Muscle of leg (tissue), 11 donors: ENCODE measurements around the gene ANO2. TPM values are rescaled to one million over a fixed set of nuclear protein-coding genes. Genes with fewer than 3 reads are reported as not detected.

Source experiments
- DNase-seq: peaks from one replicate; pipeline ENCODE4 v3.0.0; 2013
- H3K27ac ChIP-seq: one replicate; pipeline ENCODE4 v1.5.1; 2013; ENCODE audit warnings: mild to moderate bottlenecking, low read length, control low read depth
- H3K27me3 ChIP-seq: one replicate; pipeline ENCODE4 v1.6.1; 2013; ENCODE audit warnings: low read length; ENCODE audit not compliant: control insufficient read depth, insufficient read depth
- H3K36me3 ChIP-seq: one replicate; pipeline ENCODE4 v1.6.1; 2013; ENCODE audit warnings: low read length; ENCODE audit not compliant: control insufficient read depth, insufficient read depth
- H3K4me1 ChIP-seq: one replicate; pipeline ENCODE4 v1.6.1; 2013; ENCODE audit warnings: low read length; ENCODE audit not compliant: control insufficient read depth, insufficient read depth
- H3K4me3 ChIP-seq: one replicate; pipeline ENCODE4 v1.5.1; 2013; ENCODE audit warnings: low read length, control low read depth
- H3K9me3 ChIP-seq: replicated peaks from 2 replicates; pipeline ENCODE4 v1.6.1; 2013; ENCODE audit warnings: low read depth, low read length; ENCODE audit not compliant: control insufficient read depth
- WGBS: methylation state at CpG from one replicate; pipeline ENCODE4 v1.1.5; 2013; ENCODE audit warnings: missing lambda C conversion rate; ENCODE audit not compliant: insufficient coverage; 5-methylcytosine and 5-hydroxymethylcytosine counted together
- polyA plus RNA-seq, 8 donors: library from polyadenylated mRNA; unstranded; fragments of 120-200 nt; gene quantifications; one replicate each; pipeline versions ENCODE4 v1.2.1 to v1.2.3, GENCODE V29; 2013; ENCODE audit warnings: inconsistent platforms in 1 of 8, low replicate concordance in 1 of 8; ENCODE audit not compliant: insufficient read length in 8 of 8, insufficient read depth in 1 of 8
- total RNA-seq: library from RNA; stranded (reverse); fragments of 120-200 nt; gene quantifications from one replicate; pipeline ENCODE4 v1.2.4, GENCODE V29; 2013

ANO2 gene
- total and polyA plus RNA-seq, 9 donors = 2.5 to 5.9 (median 3.5) TPM

DNA sequence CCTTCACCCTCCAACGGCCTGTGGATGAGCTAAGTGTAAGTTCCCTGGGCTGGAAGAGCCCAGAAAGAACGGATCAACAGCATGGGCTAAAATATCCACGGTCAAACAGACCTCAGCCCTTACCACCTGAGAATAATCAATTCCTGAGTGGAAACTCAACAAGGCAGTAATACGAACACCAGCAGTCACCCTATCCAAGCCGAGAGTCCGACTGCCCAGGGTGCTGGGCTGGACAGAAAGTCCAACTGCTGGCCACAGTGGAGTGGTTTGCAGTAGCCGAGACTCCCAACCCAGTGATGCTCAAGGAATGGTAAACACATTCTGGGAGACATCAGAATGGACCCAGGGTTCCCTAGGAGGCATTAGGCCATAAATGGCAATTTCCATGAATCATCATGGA lies 36.8 kb downstream of the ANO2 start:
- DNase-seq = no peak
- Histone ChIP-seq H3K9me3 (no peaks in the 10 kb centered on the region), H3K36me3 (no peaks in the 10 kb centered on the region), H3K4me1 (no peaks in the 10 kb centered on the region), H3K4me3 (no peak overlapping the region), H3K27ac (no peak overlapping the region), H3K27me3 (peaks cover 12% of the 10 kb centered on the region)
- WGBS = 73% methylated on average over 4 of the region's 7 CpGs

- H3K9me3 ChIP-seq = no peaks in the 10 kb centered on the region
- no peaks in the 10 kb centered on the region for H3K4me1 ChIP-seq
- no peak overlapping the region for H3K27ac ChIP-seq
- WGBS = 75% methylated on average over 9 of the region's 10 CpGs
- H3K27me3 ChIP-seq = peaks cover 12% of the 10 kb centered on the region
- H3K4me3 ChIP-seq = no peak overlapping the region
- DNase-seq = no peak
- H3K36me3 ChIP-seq = no peaks in the 10 kb centered on the region
Observed at GRCh38 chr12:5907807-5908206, 37.3 kb downstream of the ANO2 start.

DNA sequence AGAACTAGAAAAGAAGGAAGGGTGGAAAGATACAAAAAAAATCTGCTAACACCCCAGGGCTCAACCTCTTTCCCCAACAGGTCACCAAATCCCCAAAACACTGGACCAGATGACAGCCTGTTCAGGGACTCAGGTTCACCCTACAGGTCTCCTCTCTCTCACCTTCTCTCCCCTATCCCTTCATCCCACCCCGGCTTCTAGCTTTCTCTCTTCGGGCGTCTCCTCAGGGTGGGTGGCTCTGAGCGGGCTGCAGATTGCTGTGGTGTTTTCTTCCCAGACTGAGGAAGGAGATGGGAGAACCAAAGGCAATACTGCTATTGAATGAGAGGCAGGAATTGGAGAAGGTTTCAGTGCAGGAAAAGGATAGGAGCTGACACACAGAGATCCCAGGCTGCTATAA lies 39.3 kb downstream of the ANO2 start:
- Histone ChIP-seq H3K27ac (no peak overlapping the region), H3K4me3 (no peak overlapping the region), H3K9me3 (no peaks in the 10 kb centered on the region), H3K4me1 (peaks cover 7% of the 10 kb centered on the region), H3K36me3 (no peaks in the 10 kb centered on the region), H3K27me3 (peaks cover 4% of the 10 kb centered on the region)
- no peak for DNase-seq
- WGBS = 80% methylated on average over 1 of the region's 4 CpGs

DNA sequence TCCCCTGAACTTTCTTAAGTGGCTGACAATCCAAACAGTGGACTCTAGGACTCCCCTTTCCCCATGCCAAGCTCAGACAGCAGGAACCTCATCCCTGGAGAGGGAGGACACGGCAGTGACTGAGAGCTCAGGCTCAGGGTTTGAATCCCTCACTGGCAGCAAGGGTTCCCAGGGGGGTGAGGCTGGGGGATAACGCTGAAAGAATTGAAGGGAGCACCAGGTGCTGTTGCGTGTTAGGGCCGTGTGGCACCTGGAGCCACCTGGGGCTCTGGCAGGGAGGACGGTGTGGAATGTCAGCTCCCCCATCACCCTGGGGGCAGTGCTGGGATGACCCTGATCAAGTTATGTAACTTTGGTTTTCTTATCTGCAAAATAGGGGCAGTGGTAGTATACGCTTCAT lies 40.1 kb downstream of the ANO2 start:
- Histone ChIP-seq H3K27ac (no peak overlapping the region), H3K27me3 (peaks cover 4% of the 10 kb centered on the region), H3K36me3 (no peaks in the 10 kb centered on the region), H3K4me3 (no peak overlapping the region), H3K4me1 (peaks cover 7% of the 10 kb centered on the region), H3K9me3 (no peaks in the 10 kb centered on the region)
- DNase-seq = no peak
- WGBS = 45% methylated on average over 5 of the region's 6 CpGs

GRCh38 chr12:5904441-5904840 lies 40.6 kb downstream of the ANO2 start:
- Histone ChIP-seq H3K27me3 (peaks cover 4% of the 10 kb centered on the region), H3K4me1 (peaks cover 7% of the 10 kb centered on the region), H3K27ac (no peak overlapping the region), H3K9me3 (no peaks in the 10 kb centered on the region), H3K4me3 (no peak overlapping the region), H3K36me3 (no peaks in the 10 kb centered on the region)
- 61% methylated on average over 11 of the region's 11 CpGs for WGBS
- no peak for DNase-seq

GRCh38 chr12:5902736-5903135 lies 42.3 kb downstream of the ANO2 start:
- WGBS = no CpG with 5 or more reads among the region's 2 CpGs

DNA sequence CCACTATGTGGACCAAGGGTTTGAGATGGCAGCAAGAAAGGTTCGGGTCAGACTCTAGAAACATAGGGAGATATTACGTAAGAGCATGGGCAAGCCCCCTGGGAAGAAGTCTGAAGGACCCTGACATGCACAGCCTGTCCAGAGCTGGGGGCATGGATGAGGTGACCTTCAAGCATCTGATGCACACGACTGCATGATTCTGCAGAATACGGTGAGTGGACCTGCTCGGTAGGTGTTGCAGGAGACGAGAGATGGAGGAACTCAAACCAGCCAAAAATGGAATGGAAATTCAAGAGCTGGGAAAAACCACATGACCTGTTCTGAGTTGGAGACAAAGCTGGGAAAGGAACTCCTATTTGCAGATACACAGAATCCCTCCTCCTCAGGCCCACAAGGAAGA lies 43.6 kb downstream of the ANO2 start:
- peaks cover 4% of the 10 kb centered on the region for H3K27me3 ChIP-seq
- WGBS = 46% methylated on average over 5 of the region's 6 CpGs

More at GRCh38 chr12:5902736-5903135, 42.3 kb downstream of the ANO2 start:
- no peaks in the 10 kb centered on the region for H3K36me3 ChIP-seq
- H3K4me3 ChIP-seq = no peak overlapping the region
- H3K4me1 ChIP-seq = peaks cover 7% of the 10 kb centered on the region
- no peaks in the 10 kb centered on the region for H3K9me3 ChIP-seq
- no peak for DNase-seq
- no peak overlapping the region for H3K27ac ChIP-seq
- peaks cover 4% of the 10 kb centered on the region for H3K27me3 ChIP-seq

GRCh38 chr12:5900533-5901205 lies 44.4 kb downstream of the ANO2 start:
- peak; percentile 26 for DNase-seq

More for the DNA sequence above, 43.6 kb downstream of the ANO2 start:
- H3K36me3 ChIP-seq = no peaks in the 10 kb centered on the region
- H3K4me3 ChIP-seq = no peak overlapping the region
- no peaks in the 10 kb centered on the region for H3K9me3 ChIP-seq
- peak; percentile 17 for DNase-seq
- H3K4me1 ChIP-seq = peaks cover 7% of the 10 kb centered on the region
- H3K27ac ChIP-seq = no peak overlapping the region

GRCh38 chr12:5900076-5900475 lies 45.0 kb downstream of the ANO2 start:
- Histone ChIP-seq H3K9me3 (no peaks in the 10 kb centered on the region), H3K4me1 (peaks cover 7% of the 10 kb centered on the region), H3K27me3 (peaks cover 4% of the 10 kb centered on the region), H3K27ac (no peak overlapping the region), H3K4me3 (no peak overlapping the region), H3K36me3 (no peaks in the 10 kb centered on the region)
- DNase-seq = no peak
- no CpG with 5 or more reads among the region's 4 CpGs for WGBS

More at GRCh38 chr12:5900533-5901205, 44.4 kb downstream of the ANO2 start:
- 22% methylated on average over 12 of the region's 15 CpGs for WGBS
- Histone ChIP-seq H3K36me3 (no peaks in the 10 kb centered on the region), H3K27me3 (peaks cover 4% of the 10 kb centered on the region), H3K9me3 (no peaks in the 10 kb centered on the region), H3K27ac (no peak overlapping the region), H3K4me1 (peaks cover 7% of the 10 kb centered on the region), H3K4me3 (no peak overlapping the region)

DNA sequence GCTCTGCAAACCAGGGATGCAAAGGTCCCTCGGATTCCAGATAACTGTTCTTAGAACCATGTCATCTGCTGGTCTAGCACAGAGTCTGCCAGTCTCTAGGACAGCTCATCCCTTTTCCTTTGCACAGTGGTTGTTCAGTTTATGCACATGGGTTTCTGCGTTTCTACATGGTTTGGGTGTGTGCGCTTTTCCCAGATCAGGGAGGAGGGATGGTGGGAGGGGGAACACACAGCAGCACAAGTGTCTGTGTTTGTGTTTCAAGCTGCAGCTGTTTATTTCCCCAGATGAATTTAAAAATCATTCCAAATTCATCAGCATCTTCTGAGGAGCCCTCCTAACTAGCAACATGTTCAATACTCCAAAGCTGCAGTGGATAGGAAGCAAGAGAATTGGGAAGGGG lies 45.4 kb downstream of the ANO2 start:
- Histone ChIP-seq H3K27me3 (peaks cover 4% of the 10 kb centered on the region), H3K4me3 (no peak overlapping the region), H3K9me3 (no peaks in the 10 kb centered on the region), H3K4me1 (peaks cover 7% of the 10 kb centered on the region), H3K27ac (no peak overlapping the region), H3K36me3 (no peaks in the 10 kb centered on the region)
- peak; percentile 61 for DNase-seq
- 50% methylated on average over 1 of the region's 3 CpGs for WGBS

GRCh38 chr12:5898874-5899273 lies 46.2 kb downstream of the ANO2 start:
- H3K27ac ChIP-seq = no peak overlapping the region
- H3K36me3 ChIP-seq = no peaks in the 10 kb centered on the region
- no peak overlapping the region for H3K4me3 ChIP-seq
- H3K27me3 ChIP-seq = no peaks in the 10 kb centered on the region
- peaks cover 7% of the 10 kb centered on the region for H3K4me1 ChIP-seq
- WGBS = 20% methylated on average over 1 of the region's 3 CpGs
- peak; percentile 14 for DNase-seq
- H3K9me3 ChIP-seq = no peaks in the 10 kb centered on the region
